CD14-positive monocyte (primary cell): ENCODE measurements around the gene TMEM109. TPM values are rescaled to one million over a fixed set of nuclear protein-coding genes. Genes with fewer than 3 reads are reported as not detected.
A peak's percentile ranks its signal among the peaks of the same experiment; 100 is the strongest.

Experiments
- DNase-seq, 3 donors: peaks; one replicate each; pipeline ENCODE4 v3.0.0-alpha.2; 2011 to 2022
- H2AFZ ChIP-seq: 2 replicates; pipeline ENCODE4 v1.6.0; 2012; ENCODE audit warnings: mild to moderate bottlenecking, low read depth, low read length, inconsistent platforms; ENCODE audit not compliant: insufficient read depth, poor library complexity, severe bottlenecking
- H3K27ac ChIP-seq, 2 donors: 1 replicate in 1 of 2; 2 replicates in 1 of 2; pipeline ENCODE4 v1.5.1; 2012 to 2013; ENCODE audit warnings: low read length in 2 of 2, control low read depth in 1 of 2, inconsistent platforms in 1 of 2, low read depth in 1 of 2, mild to moderate bottlenecking in 1 of 2
- H3K27me3 ChIP-seq, 2 donors: one replicate each; pipeline versions ENCODE4 v1.6.0 to v1.6.1; 2011 to 2013; ENCODE audit warnings: low read length in 2 of 2; ENCODE audit not compliant: control insufficient read depth in 2 of 2, insufficient read depth in 2 of 2
- H3K36me3 ChIP-seq, 2 donors: replicated peaks in 1 of 2; 1 replicate in 1 of 2; 2 replicates in 1 of 2; pipeline versions ENCODE4 v1.5.1 to v1.6.1; 2012 to 2013; ENCODE audit warnings: low read length in 2 of 2, control low read depth in 1 of 2, inconsistent platforms in 1 of 2, mild to moderate bottlenecking in 1 of 2; ENCODE audit not compliant: insufficient read depth in 2 of 2, control insufficient read depth in 1 of 2
- H3K4me1 ChIP-seq, 2 donors: 1 replicate in 1 of 2; 2 replicates in 1 of 2; pipeline versions ENCODE4 v1.5.1 to v1.6.1; 2012 to 2013; ENCODE audit warnings: low read length in 2 of 2, control low read depth in 1 of 2, inconsistent platforms in 1 of 2, mild to moderate bottlenecking in 1 of 2, moderate library complexity in 1 of 2; ENCODE audit not compliant: insufficient read depth in 2 of 2, control insufficient read depth in 1 of 2
- H3K4me2 ChIP-seq: replicated peaks from 2 replicates; pipeline ENCODE3; 2012; ENCODE audit warnings: low read length, moderate library complexity, mild to moderate bottlenecking; ENCODE audit not compliant: poor library complexity, severe bottlenecking; ENCODE audit errors: extremely low read depth
- H3K4me3 ChIP-seq, 3 experiments: fragments of 200-600 bp in 1 of 3; sonication (generic) in 1 of 3; replicated peaks in 1 of 3; 1 replicate in 2 of 3; 2 replicates in 1 of 3; pipeline ENCODE4 v1.5.1; 2011 to 2013; ENCODE audit warnings: low read length in 3 of 3, mild to moderate bottlenecking in 3 of 3, control low read depth in 2 of 3, low read depth in 2 of 3, inconsistent platforms in 1 of 3, moderate library complexity in 1 of 3
- H3K79me2 ChIP-seq: 2 replicates; pipeline ENCODE4 v1.6.0; 2012; ENCODE audit warnings: mild to moderate bottlenecking, control low read depth, inconsistent platforms, low read length, moderate library complexity; ENCODE audit not compliant: insufficient read depth
- H3K9ac ChIP-seq: 2 replicates; pipeline ENCODE4 v1.6.0; 2017; ENCODE audit warnings: low read length, mild to moderate bottlenecking; ENCODE audit not compliant: insufficient read depth, poor library complexity, severe bottlenecking
- H3K9me3 ChIP-seq, 2 donors: replicated peaks in 1 of 2; 1 replicate in 1 of 2; 2 replicates in 1 of 2; pipeline versions ENCODE4 v1.5.1 to v1.6.1; 2012 to 2013; ENCODE audit warnings: low read length in 2 of 2, control low read depth in 1 of 2; ENCODE audit not compliant: control insufficient read depth in 1 of 2, insufficient read depth in 1 of 2
- H4K20me1 ChIP-seq: 2 replicates; pipeline ENCODE4 v1.6.0; 2012; ENCODE audit warnings: mild to moderate bottlenecking, low read length, control low read depth, moderate library complexity; ENCODE audit not compliant: insufficient read depth
- H3K27ac Mint-ChIP-seq, 7 donors: one replicate each; pipeline ENCODE4 v1.8.0; 2020; ENCODE audit warnings: mild to moderate bottlenecking in 7 of 7, mixed read lengths in 7 of 7, moderate library complexity in 6 of 7, inconsistent platforms in 2 of 7
- H3K27me3 Mint-ChIP-seq, 3 donors: one replicate each; pipeline ENCODE4 v1.8.0; 2021 to 2022; ENCODE audit warnings: low read depth in 3 of 3, mild to moderate bottlenecking in 3 of 3, mixed read lengths in 3 of 3, moderate library complexity in 3 of 3, inconsistent platforms in 1 of 3
- H3K36me3 Mint-ChIP-seq, 2 donors: one replicate each; pipeline ENCODE4 v1.8.0; 2020; ENCODE audit warnings: mixed read lengths in 2 of 2, inconsistent platforms in 1 of 2, mild to moderate bottlenecking in 1 of 2
- H3K4me1 Mint-ChIP-seq: one replicate; pipeline ENCODE4 v1.8.0; 2020; ENCODE audit warnings: mild to moderate bottlenecking, mixed read lengths
- H3K4me3 Mint-ChIP-seq, 2 donors: one replicate each; pipeline ENCODE4 v1.8.0; 2020; ENCODE audit warnings: mild to moderate bottlenecking in 2 of 2, mixed read lengths in 2 of 2, moderate library complexity in 1 of 2
- H3K9me3 Mint-ChIP-seq, 7 donors: one replicate each; pipeline ENCODE4 v1.8.0; 2020 to 2022; ENCODE audit warnings: mixed read lengths in 7 of 7, mild to moderate bottlenecking in 6 of 7, moderate library complexity in 6 of 7, inconsistent platforms in 2 of 7
- WGBS: methylation state at CpG from one replicate; pipeline ENCODE4 v1.1.5; 2013; ENCODE audit warnings: missing lambda C conversion rate; ENCODE audit not compliant: insufficient coverage; 5-methylcytosine and 5-hydroxymethylcytosine counted together
- intact Hi-C, 2 donors: fragments of 100-400 bp; cut with micrococcal nuclease; formaldehyde crosslinking; loops; one replicate each; pipeline versions ENCODE4 v1.15.0 to v1.15.1; 2023
- polyA plus RNA-seq, 3 donors: library from polyadenylated mRNA; depleted of rRNA in 1 of 3; unstranded in 2 of 3; stranded (reverse) in 1 of 3; fragments of 300-500 nt in 2 of 3; fragments of >200 nt in 1 of 3; fragmentation: Illumina TruSeq in 2 of 3; gene quantifications; 1 replicate in 2 of 3; 2 replicates in 1 of 3; pipeline ENCODE4 v1.2.3, GENCODE V29; 2012 to 2021
- TF ChIP-seq, protein P1 (sequence below): fragments of 200-600 bp; IDR thresholded peaks from one replicate; pipeline ENCODE4 v1.8.0; 2022; ENCODE audit warnings: antibody characterized with exemption, mild to moderate bottlenecking

The TMEM109 gene
- polyA plus RNA-seq, 3 donors: 22.7 to 112 (median 110) TPM

DNA sequence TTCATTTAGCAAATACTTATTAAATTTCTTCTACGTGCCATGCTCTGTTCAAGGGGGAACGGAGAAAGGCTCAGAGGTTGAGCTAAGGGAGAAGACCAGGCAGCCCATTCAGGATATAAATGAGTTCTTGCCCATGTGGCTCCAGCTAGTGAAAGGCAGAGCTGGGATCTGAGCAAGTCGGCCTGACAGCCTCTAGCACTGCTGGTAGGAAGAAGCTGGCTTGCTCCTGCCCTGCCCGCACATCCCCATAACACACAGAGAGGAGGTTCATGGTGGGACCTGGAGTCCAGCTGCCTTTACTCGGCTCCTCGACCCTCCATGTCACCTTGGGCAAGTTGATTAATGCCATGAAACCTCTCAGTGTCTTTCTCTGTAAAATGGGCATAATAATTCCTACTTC, 36.1 kb downstream of the TMEM109 start:
- intact Hi-C loops: loop anchor here (5.0 kb wide), 3 partner anchors 33 to 212 kb away; partner anchors contain the start of gene VPS37C (in 1 of the 2)

DNA sequence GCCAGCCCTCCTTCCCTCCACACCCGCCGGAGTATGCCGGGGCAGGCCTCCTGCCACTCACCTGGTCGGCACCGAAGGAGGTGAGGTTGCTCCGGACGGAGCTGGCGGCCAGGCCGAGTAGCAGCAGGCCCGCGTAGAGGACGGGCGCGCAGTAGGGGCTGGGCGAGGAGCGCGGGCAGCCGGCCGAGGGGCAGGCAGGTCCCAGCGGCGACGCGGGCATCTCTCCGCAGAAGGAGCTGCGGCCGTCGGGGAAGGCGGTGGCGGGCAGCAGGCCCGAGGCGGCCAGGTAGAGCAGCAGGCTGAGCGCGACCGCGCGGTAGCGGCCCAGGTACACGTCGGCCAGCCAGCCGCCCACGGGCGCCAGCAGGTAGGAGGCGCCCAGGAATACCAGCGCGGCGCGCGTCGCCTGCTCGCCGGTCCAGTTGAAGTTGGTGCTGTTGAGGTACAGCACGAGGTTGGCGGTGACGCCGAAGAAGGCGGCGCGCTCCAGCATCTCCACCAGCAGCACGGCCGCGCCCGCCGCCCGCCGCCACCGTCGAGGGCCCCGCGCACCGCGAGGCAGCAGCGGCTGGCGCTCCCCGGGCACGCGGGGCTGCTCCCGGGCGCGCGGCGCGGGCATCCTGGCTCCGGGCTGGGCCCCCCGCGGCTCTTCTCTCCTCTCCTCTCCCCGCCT, 37.1 kb downstream of the TMEM109 start:
- Histone ChIP-seq H2AFZ (no peak overlapping the region), H3K27ac (peak overlapping the region; percentile 99 to 100), H3K27me3 (no peaks in the 10 kb centered on the region), H3K4me1 (peaks cover 72 to 91% of the 10 kb centered on the region in 2 donors), H3K36me3 (peaks cover 16 to 31% of the 10 kb centered on the region in 2 donors), H3K4me2 (peak overlapping the region; percentile 94), H3K9ac (peak overlapping the region; percentile 94), H3K4me3 (peak overlapping the region; percentile 74 to 94 (median 82)), H3K9me3 (no peaks in the 10 kb centered on the region), H4K20me1 (peaks cover 51% of the 10 kb centered on the region), H3K79me2 (peaks cover 52% of the 10 kb centered on the region)
- H3K27ac Mint-ChIP-seq: peak overlapping the region; percentile 99 to 100 (median 100)
- intact Hi-C loops: loop anchor here (5.0 kb wide), 3 partner anchors 34 to 211 kb away; partner anchors contain the start of gene VPS37C (in 1 of the 2)
- TF ChIP-seq, protein P1, sequence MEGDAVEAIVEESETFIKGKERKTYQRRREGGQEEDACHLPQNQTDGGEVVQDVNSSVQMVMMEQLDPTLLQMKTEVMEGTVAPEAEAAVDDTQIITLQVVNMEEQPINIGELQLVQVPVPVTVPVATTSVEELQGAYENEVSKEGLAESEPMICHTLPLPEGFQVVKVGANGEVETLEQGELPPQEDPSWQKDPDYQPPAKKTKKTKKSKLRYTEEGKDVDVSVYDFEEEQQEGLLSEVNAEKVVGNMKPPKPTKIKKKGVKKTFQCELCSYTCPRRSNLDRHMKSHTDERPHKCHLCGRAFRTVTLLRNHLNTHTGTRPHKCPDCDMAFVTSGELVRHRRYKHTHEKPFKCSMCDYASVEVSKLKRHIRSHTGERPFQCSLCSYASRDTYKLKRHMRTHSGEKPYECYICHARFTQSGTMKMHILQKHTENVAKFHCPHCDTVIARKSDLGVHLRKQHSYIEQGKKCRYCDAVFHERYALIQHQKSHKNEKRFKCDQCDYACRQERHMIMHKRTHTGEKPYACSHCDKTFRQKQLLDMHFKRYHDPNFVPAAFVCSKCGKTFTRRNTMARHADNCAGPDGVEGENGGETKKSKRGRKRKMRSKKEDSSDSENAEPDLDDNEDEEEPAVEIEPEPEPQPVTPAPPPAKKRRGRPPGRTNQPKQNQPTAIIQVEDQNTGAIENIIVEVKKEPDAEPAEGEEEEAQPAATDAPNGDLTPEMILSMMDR: no peak
- H3K27me3 Mint-ChIP-seq: peaks cover 5 to 21% (median 11%) of the 10 kb centered on the region in 3 donors
- peak in 1 of 3 donors; percentile 42 for DNase-seq
- H3K36me3 Mint-ChIP-seq: peaks cover 40 to 50% of the 10 kb centered on the region in 2 donors
- H3K4me1 Mint-ChIP-seq: peaks cover 75% of the 10 kb centered on the region
- WGBS: 9% methylated on average over 86 of the region's 86 CpGs
- H3K4me3 Mint-ChIP-seq: peak overlapping the region; percentile 95 to 96
- peaks cover 0 to 7% (median 0%) of the 10 kb centered on the region in 7 donors for H3K9me3 Mint-ChIP-seq

More for the DNA sequence above, 36.1 kb downstream of the TMEM109 start:
- peak overlapping the region in 6 of 7 donors; percentile 52 to 99 (median 81) for H3K27ac Mint-ChIP-seq
- Histone ChIP-seq H3K36me3 (peaks cover 26 to 41% of the 10 kb centered on the region in 2 donors), H3K4me1 (peaks cover 62 to 91% of the 10 kb centered on the region in 2 donors), H3K79me2 (peaks cover 61% of the 10 kb centered on the region), H4K20me1 (peaks cover 61% of the 10 kb centered on the region), H3K27me3 (no peaks in the 10 kb centered on the region), H3K9me3 (no peaks in the 10 kb centered on the region), H3K4me2 (peak overlapping the region; percentile 94), H2AFZ (no peak overlapping the region), H3K9ac (peak overlapping the region; percentile 94), H3K4me3 (peak overlapping the region; percentile 74 to 94 (median 82)), H3K27ac (no peak overlapping the region)
- peaks cover 0 to 7% (median 0%) of the 10 kb centered on the region in 7 donors for H3K9me3 Mint-ChIP-seq
- WGBS: 100% methylated on average over 2 of the region's 6 CpGs
- no peak for DNase-seq
- TF ChIP-seq, protein P1: no peak
- peaks cover 75% of the 10 kb centered on the region for H3K4me1 Mint-ChIP-seq
- peak overlapping the region; percentile 95 to 96 for H3K4me3 Mint-ChIP-seq
- H3K27me3 Mint-ChIP-seq: peaks cover 6 to 21% (median 13%) of the 10 kb centered on the region in 3 donors
- peaks cover 50 to 61% of the 10 kb centered on the region in 2 donors for H3K36me3 Mint-ChIP-seq
